HEK293 (cell line): ENCODE results near the gene RINL.

Experiments used
- FEZF1 ChIP-seq: fragments of 450-650 bp; formaldehyde crosslinking; IDR thresholded peaks from 2 replicates; pipeline ENCODE4 v1.5.1; 2016; ENCODE audit warnings: missing biosample characterization, missing genetic modification characterization
- GLI2 ChIP-seq: fragments of 450-650 bp; formaldehyde crosslinking; IDR thresholded peaks from 2 replicates; pipeline ENCODE4; 2017; ENCODE audit warnings: missing biosample characterization, missing genetic modification characterization, low read depth, borderline replicate concordance
- HIC1 ChIP-seq: fragments of 450-650 bp; formaldehyde crosslinking; IDR thresholded peaks from 2 replicates; pipeline ENCODE4 v1.5.1; 2016; ENCODE audit warnings: missing biosample characterization, missing genetic modification characterization
- ZBTB1 ChIP-seq: fragments of 450-650 bp; formaldehyde crosslinking; IDR thresholded peaks from 2 replicates; pipeline ENCODE4 v1.5.1; 2016; ENCODE audit warnings: missing biosample characterization, missing genetic modification characterization
- ZBTB10 ChIP-seq: fragments of 450-650 bp; formaldehyde crosslinking; IDR thresholded peaks from 2 replicates; pipeline ENCODE4 v1.5.1; 2016; ENCODE audit warnings: missing biosample characterization, missing genetic modification characterization
- ZBTB17 ChIP-seq: fragments of 450-650 bp; formaldehyde crosslinking; IDR thresholded peaks from 2 replicates; pipeline ENCODE4 v1.5.1; 2016; ENCODE audit warnings: missing biosample characterization, missing genetic modification characterization
- ZBTB26 ChIP-seq: fragments of 450-650 bp; formaldehyde crosslinking; optimal IDR thresholded peaks from 2 replicates; pipeline ENCODE3; 2016; ENCODE audit warnings: missing biosample characterization, mild to moderate bottlenecking, missing genetic modification characterization
- ZEB2 ChIP-seq: fragments of 450-650 bp; formaldehyde crosslinking; IDR thresholded peaks from 2 replicates; pipeline ENCODE4 v1.5.1; 2016; ENCODE audit warnings: missing biosample characterization, missing genetic modification characterization
- ZFP3 ChIP-seq: fragments of 450-650 bp; formaldehyde crosslinking; IDR thresholded peaks from 2 replicates; pipeline ENCODE4 v1.5.1; 2016; ENCODE audit warnings: low read depth, missing biosample characterization, missing genetic modification characterization
- ZFP41 ChIP-seq: fragments of 450-650 bp; formaldehyde crosslinking; IDR thresholded peaks from 2 replicates; pipeline ENCODE4 v1.5.1; 2016; ENCODE audit warnings: missing biosample characterization, missing genetic modification characterization, borderline replicate concordance
- ZNF10 ChIP-seq: fragments of 450-650 bp; formaldehyde crosslinking; IDR thresholded peaks from 2 replicates; pipeline ENCODE4 v1.5.1; 2017; ENCODE audit warnings: missing biosample characterization, missing genetic modification characterization
- ZNF112 ChIP-seq: fragments of 450-650 bp; formaldehyde crosslinking; IDR thresholded peaks from 2 replicates; pipeline ENCODE4 v1.5.0; 2017; ENCODE audit warnings: missing biosample characterization, missing genetic modification characterization
- ZNF169 ChIP-seq: fragments of 450-650 bp; formaldehyde crosslinking; IDR thresholded peaks from 2 replicates; pipeline ENCODE4 v1.5.1; 2016; ENCODE audit warnings: missing biosample characterization, missing genetic modification characterization
- ZNF175 ChIP-seq: fragments of 450-650 bp; formaldehyde crosslinking; IDR thresholded peaks from 2 replicates; pipeline ENCODE4 v1.5.1; 2016; ENCODE audit warnings: missing biosample characterization, missing genetic modification characterization
- ZNF18 ChIP-seq: fragments of 450-650 bp; formaldehyde crosslinking; IDR thresholded peaks from 2 replicates; pipeline ENCODE4 v1.5.1; 2016; ENCODE audit warnings: missing biosample characterization, missing genetic modification characterization
- ZNF560 ChIP-seq: fragments of 450-650 bp; formaldehyde crosslinking; IDR thresholded peaks from 2 replicates; pipeline ENCODE4 v1.5.1; 2017; ENCODE audit warnings: missing biosample characterization, missing genetic modification characterization, borderline replicate concordance
- ZNF561 ChIP-seq: fragments of 450-650 bp; IDR thresholded peaks from 2 replicates; pipeline ENCODE4 v1.5.1; 2018; ENCODE audit warnings: missing biosample characterization, missing genetic modification characterization, borderline replicate concordance
- ZNF624 ChIP-seq: fragments of 450-650 bp; formaldehyde crosslinking; IDR thresholded peaks from 2 replicates; pipeline ENCODE4 v1.5.1; 2017; ENCODE audit warnings: missing biosample characterization, missing genetic modification characterization
- ZNF777 ChIP-seq: fragments of 450-650 bp; formaldehyde crosslinking; IDR thresholded peaks from 2 replicates; pipeline ENCODE4 v1.5.1; 2017; ENCODE audit warnings: missing biosample characterization, missing genetic modification characterization, borderline replicate concordance
- ZNF791 ChIP-seq: fragments of 450-650 bp; formaldehyde crosslinking; IDR thresholded peaks from 2 replicates; pipeline ENCODE4 v1.5.1; 2016; ENCODE audit warnings: missing biosample characterization, missing genetic modification characterization
- ZSCAN5A ChIP-seq: fragments of 450-650 bp; formaldehyde crosslinking; IDR thresholded peaks from 2 replicates; pipeline ENCODE4 v1.5.1; 2016; ENCODE audit warnings: missing biosample characterization, missing genetic modification characterization

Gene RINL

GRCh38 chr19:38836983-38837626 is 41.0 kb downstream of the RINL start (continued):
- TF ChIP-seq ZFP41 (tag by site-specific recombination): no peak
- 0 out of 2 replicates have a peak, but pooled peaks have one; percentile 8 for TF ChIP-seq HIC1 (tag by site-specific recombination)
- TF ChIP-seq ZBTB1 (tag by site-specific recombination): no peak
- no peak for TF ChIP-seq GLI2 (tag by site-specific recombination)
- no peak for TF ChIP-seq ZNF175 (tag by site-specific recombination)
- TF ChIP-seq ZBTB17 (tag by site-specific recombination): peak; percentile 48
- TF ChIP-seq ZNF18 (tag by site-specific recombination): no peak
- TF ChIP-seq ZNF112: no peak
- no peak for TF ChIP-seq ZNF624
- TF ChIP-seq ZEB2 (tag by site-specific recombination): no peak
- TF ChIP-seq ZBTB10 (tag by site-specific recombination): no peak
- peak; percentile 27; the same call in 1 of the 2 replicates for TF ChIP-seq ZNF10 (tag by site-specific recombination)
- no peak for TF ChIP-seq ZNF560
- TF ChIP-seq ZBTB26 (tag by site-specific recombination): no peak
- no peak for TF ChIP-seq ZSCAN5A (tag by site-specific recombination)
- TF ChIP-seq ZNF561 (tag by site-specific recombination): no peak
- no peak for TF ChIP-seq ZNF169 (tag by site-specific recombination)
- TF ChIP-seq ZNF777: no peak
- no peak for TF ChIP-seq ZNF791
- TF ChIP-seq ZFP3 (tag by site-specific recombination): no peak
- no peak for TF ChIP-seq FEZF1
